Activated naive CD4-positive, alpha-beta T cell treated with anti-CD3 and anti-CD28 coated beads, Interleukin-2, amount 50 U/mL, for 16 hours (primary cell): ENCODE results near the gene CD80.
A peak's percentile ranks its signal among the peaks of the same experiment; 100 is the strongest.

Source experiments
- DNase-seq: peaks from one replicate; pipeline ENCODE4 v3.0.0-alpha.2; 2020

Gene CD80

GRCh38 chr3:119542168-119542767 lies 17.1 kb downstream of the CD80 start:
- DNase-seq, result no peak

GRCh38 chr3:119541547-119541946 lies 17.9 kb downstream of the CD80 start:
- DNase-seq, result no peak

- no peak for DNase-seq
Measured at GRCh38 chr3:119538772-119539171, 20.6 kb downstream of the CD80 start.

GRCh38 chr3:119536757-119537156 lies 22.7 kb downstream of the CD80 start:
- DNase-seq, result no peak

- no peak for DNase-seq
Measured at GRCh38 chr3:119534296-119534695, 25.1 kb downstream of the CD80 start.

GRCh38 chr3:119531151-119531550 lies 28.3 kb downstream of the CD80 start:
- DNase-seq, result no peak

GRCh38 chr3:119530456-119530855 lies 29.0 kb downstream of the CD80 start:
- no peak for DNase-seq

- DNase-seq, result no peak
Measured at GRCh38 chr3:119529883-119530282, 29.5 kb downstream of the CD80 start.

- DNase-seq, result no peak
Measured at GRCh38 chr3:119527714-119528113, 31.7 kb downstream of the CD80 start.

- no peak for DNase-seq
Measured at GRCh38 chr3:119524931-119525662, 34.3 kb downstream of the CD80 start.

GRCh38 chr3:119518026-119518425 lies 41.4 kb downstream of the CD80 start:
- no peak for DNase-seq

- no peak for DNase-seq
Measured at GRCh38 chr3:119517112-119517511, 42.3 kb downstream of the CD80 start.

- no peak for DNase-seq
Measured at GRCh38 chr3:119514637-119515036, 44.8 kb downstream of the CD80 start.

GRCh38 chr3:119510690-119511089 lies 48.7 kb downstream of the CD80 start:
- no peak for DNase-seq

- no peak for DNase-seq
Measured at GRCh38 chr3:119508172-119508845, 51.1 kb downstream of the CD80 start.

- no peak for DNase-seq
Measured at GRCh38 chr3:119507404-119507803, 52.0 kb downstream of the CD80 start.

- no peak for DNase-seq
Measured at GRCh38 chr3:119506631-119507030, 52.8 kb downstream of the CD80 start.

- DNase-seq, result no peak
Measured at GRCh38 chr3:119500901-119501300, 58.5 kb downstream of the CD80 start.

- DNase-seq, result no peak
Measured at GRCh38 chr3:119500265-119500664, 59.1 kb downstream of the CD80 start.

- DNase-seq, result peak; percentile 98
Measured at GRCh38 chr3:119498186-119499011, 61.0 kb downstream of the CD80 start, which contains the start of gene TIMMDC1. TSS of gene TIMMDC1 (plus strand) at chr3:119498547. CDS start at chr3:119498734, 187 bp downstream.

GRCh38 chr3:119497820-119498185 lies 61.6 kb downstream of the CD80 start:
- no peak for DNase-seq

- no peak for DNase-seq
Measured at GRCh38 chr3:119494597-119494996, 64.8 kb downstream of the CD80 start.

GRCh38 chr3:119492810-119493209 lies 66.6 kb downstream of the CD80 start:
- no peak for DNase-seq
